MCF 10A (cell line): Measurements from ENCODE around the gene TCP11. TPM values are rescaled to one million over a fixed set of nuclear protein-coding genes. Genes with fewer than 3 reads are reported as not detected.

Experiments used
- BruUV-seq: library from RNA; stranded (reverse); fragments of 400-500 nt; replicated peaks from 2 replicates; lab custom pipeline; 2021; lab: Mats Ljungman, UMichigan
- CTCF ChIA-PET: fragments of 300-600 bp; sonication (Branson Sonifier 250); formaldehyde crosslinking; extraction: SDS; loops from one replicate; lab custom pipeline; 2021; ENCODE audit warnings: antibody characterized with exemption, inconsistent platforms; lab: Yijun Ruan, JAX
- POLR2A ChIA-PET: fragments of 300-600, 350-650 bp; sonication (Branson Sonifier 250); formaldehyde crosslinking; extraction: SDS; loops from one replicate; lab custom pipeline; 2020; ENCODE audit warnings: antibody characterized with exemption, inconsistent platforms; lab: Yijun Ruan, JAX
- DNase-seq: peaks from one replicate; pipeline ENCODE4 v3.0.0-alpha.2; 2018; ENCODE audit not compliant: unreplicated experiment
- H3K27ac Mint-ChIP-seq: one replicate; pipeline ENCODE4 v1.8.0; 2022; ENCODE audit warnings: mild to moderate bottlenecking, low read depth, mixed read lengths; ENCODE audit not compliant: unreplicated experiment
- H3K27me3 Mint-ChIP-seq: one replicate; pipeline ENCODE4 v1.8.0; 2022; ENCODE audit warnings: mixed read lengths; ENCODE audit not compliant: insufficient read depth, unreplicated experiment
- H3K36me3 Mint-ChIP-seq: one replicate; pipeline ENCODE4 v1.8.0; 2022; ENCODE audit warnings: mild to moderate bottlenecking, moderate library complexity, mixed read lengths; ENCODE audit not compliant: insufficient read depth, unreplicated experiment
- H3K4me1 Mint-ChIP-seq: one replicate; pipeline ENCODE4 v1.8.0; 2022; ENCODE audit warnings: mixed read lengths; ENCODE audit not compliant: insufficient read depth, unreplicated experiment
- H3K4me3 Mint-ChIP-seq: one replicate; pipeline ENCODE4 v1.8.0; 2022; ENCODE audit warnings: mild to moderate bottlenecking, moderate library complexity, mixed read lengths; ENCODE audit not compliant: unreplicated experiment
- H3K9me3 Mint-ChIP-seq: one replicate; pipeline ENCODE4 v1.8.0; 2022; ENCODE audit warnings: mixed read lengths; ENCODE audit not compliant: unreplicated experiment
- intact Hi-C: fragments of 100-400 bp; cut with micrococcal nuclease; formaldehyde crosslinking; loops from 2 replicates; pipeline ENCODE4 v1.14.1; 2022
- total RNA-seq: library from RNA; stranded (reverse); gene quantifications from 2 replicates; pipeline ENCODE4 v1.2.3, GENCODE V29; 2022
- TF ChIP-seq, protein P1 (sequence below): fragments of 200-600 bp; IDR thresholded peaks from one replicate; pipeline ENCODE4 v1.8.0; 2022; ENCODE audit warnings: antibody characterized with exemption, mild to moderate bottlenecking; ENCODE audit not compliant: unreplicated experiment

TCP11 gene
- total RNA-seq, 1 experiment from 2014 or later: not detected

- no peak overlapping the region for H3K4me3 Mint-ChIP-seq
- no TSS peak for BruUV-seq
- no peaks in the 10 kb centered on the region for H3K4me1 Mint-ChIP-seq
- H3K9me3 Mint-ChIP-seq: no peaks in the 10 kb centered on the region
- ChIA-PET POLR2A (interaction anchor here (0.9 kb wide), 1 partner anchor 8 kb away, joined by 3 read pairs; no protein-coding TSS in a partner anchor), CTCF (interaction anchor here (0.7 kb wide), 1 partner anchor 122 kb away, joined by 4 read pairs; no protein-coding TSS in a partner anchor)
- no peaks in the 10 kb centered on the region for H3K27me3 Mint-ChIP-seq
- no peak overlapping the region for H3K27ac Mint-ChIP-seq
- peaks cover 10% of the 10 kb centered on the region for H3K36me3 Mint-ChIP-seq
- intact Hi-C loops: no loop called here
- TF ChIP-seq, protein P1, sequence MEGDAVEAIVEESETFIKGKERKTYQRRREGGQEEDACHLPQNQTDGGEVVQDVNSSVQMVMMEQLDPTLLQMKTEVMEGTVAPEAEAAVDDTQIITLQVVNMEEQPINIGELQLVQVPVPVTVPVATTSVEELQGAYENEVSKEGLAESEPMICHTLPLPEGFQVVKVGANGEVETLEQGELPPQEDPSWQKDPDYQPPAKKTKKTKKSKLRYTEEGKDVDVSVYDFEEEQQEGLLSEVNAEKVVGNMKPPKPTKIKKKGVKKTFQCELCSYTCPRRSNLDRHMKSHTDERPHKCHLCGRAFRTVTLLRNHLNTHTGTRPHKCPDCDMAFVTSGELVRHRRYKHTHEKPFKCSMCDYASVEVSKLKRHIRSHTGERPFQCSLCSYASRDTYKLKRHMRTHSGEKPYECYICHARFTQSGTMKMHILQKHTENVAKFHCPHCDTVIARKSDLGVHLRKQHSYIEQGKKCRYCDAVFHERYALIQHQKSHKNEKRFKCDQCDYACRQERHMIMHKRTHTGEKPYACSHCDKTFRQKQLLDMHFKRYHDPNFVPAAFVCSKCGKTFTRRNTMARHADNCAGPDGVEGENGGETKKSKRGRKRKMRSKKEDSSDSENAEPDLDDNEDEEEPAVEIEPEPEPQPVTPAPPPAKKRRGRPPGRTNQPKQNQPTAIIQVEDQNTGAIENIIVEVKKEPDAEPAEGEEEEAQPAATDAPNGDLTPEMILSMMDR: no peak
- DNase-seq: no peak
Measured at GRCh38 chr6:35105078-35105477, 36.1 kb downstream of the TCP11 start.

- H3K27ac Mint-ChIP-seq: no peak overlapping the region
- no peaks in the 10 kb centered on the region for H3K36me3 Mint-ChIP-seq
- TF ChIP-seq, protein P1: no peak
- peaks cover 11% of the 10 kb centered on the region for H3K4me1 Mint-ChIP-seq
- no peak for DNase-seq
- POLR2A ChIA-PET: interaction anchor here (0.7 kb wide), 3 partner anchors 69 to 160 kb away, joined by 3 to 6 read pairs (median 3); no protein-coding TSS in a partner anchor
- CTCF ChIA-PET: no interaction called here
- no peaks in the 10 kb centered on the region for H3K9me3 Mint-ChIP-seq
- no peaks in the 10 kb centered on the region for H3K27me3 Mint-ChIP-seq
- intact Hi-C loops: no loop called here
- BruUV-seq: no TSS peak
- H3K4me3 Mint-ChIP-seq: no peak overlapping the region
Measured at GRCh38 chr6:35099116-35099515, 42.0 kb downstream of the TCP11 start.

DNA sequence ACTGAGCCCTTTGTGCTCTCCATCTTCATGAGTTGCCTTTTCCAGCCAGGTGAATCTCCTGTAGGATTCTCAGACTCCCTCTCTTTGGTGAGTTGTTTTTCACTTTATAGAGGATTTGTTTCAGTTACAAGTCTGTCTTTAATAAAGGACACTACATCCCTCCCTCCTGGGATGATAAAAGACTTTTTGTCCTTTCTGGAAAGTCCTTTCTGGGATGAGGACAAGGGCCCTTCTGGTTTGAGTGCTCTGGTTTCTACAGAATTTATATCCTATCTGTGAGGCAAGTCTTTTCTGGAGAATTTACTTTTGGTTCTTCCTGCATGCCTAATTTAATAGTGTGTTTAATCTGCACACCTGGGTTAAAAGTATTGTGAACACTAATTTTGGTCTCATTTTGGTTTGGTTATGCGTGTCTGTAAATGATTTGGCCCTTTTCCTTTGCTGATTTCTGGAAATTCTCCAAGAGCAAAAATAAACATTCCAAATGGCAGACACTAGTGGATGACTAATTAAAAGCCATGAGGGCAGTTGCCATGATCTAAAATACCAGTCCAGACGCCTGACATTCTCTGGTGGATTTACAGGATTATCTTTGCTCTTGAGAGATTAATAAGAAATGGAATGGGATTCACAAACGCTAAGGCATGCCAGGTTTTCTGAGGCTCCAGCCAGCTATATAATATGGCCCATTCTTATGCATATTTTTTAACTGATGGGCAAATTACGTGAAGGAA, 44.8 kb downstream of the TCP11 start:
- intact Hi-C loops: no loop called here
- peak; percentile 76 for DNase-seq
- TF ChIP-seq, protein P1: no peak
- no TSS peak for BruUV-seq
- CTCF ChIA-PET: interaction anchor here (0.6 kb wide), 1 partner anchor 49 kb away, joined by 3 read pairs; no protein-coding TSS in a partner anchor
- Mint-ChIP-seq H3K27ac (no peak overlapping the region), H3K4me3 (no peak overlapping the region), H3K36me3 (no peaks in the 10 kb centered on the region), H3K27me3 (no peaks in the 10 kb centered on the region), H3K4me1 (peaks cover 11% of the 10 kb centered on the region), H3K9me3 (no peaks in the 10 kb centered on the region)
- POLR2A ChIA-PET: interaction anchor here (0.9 kb wide), 1 partner anchor 9 kb away, joined by 3 read pairs; no protein-coding TSS in a partner anchor

DNA sequence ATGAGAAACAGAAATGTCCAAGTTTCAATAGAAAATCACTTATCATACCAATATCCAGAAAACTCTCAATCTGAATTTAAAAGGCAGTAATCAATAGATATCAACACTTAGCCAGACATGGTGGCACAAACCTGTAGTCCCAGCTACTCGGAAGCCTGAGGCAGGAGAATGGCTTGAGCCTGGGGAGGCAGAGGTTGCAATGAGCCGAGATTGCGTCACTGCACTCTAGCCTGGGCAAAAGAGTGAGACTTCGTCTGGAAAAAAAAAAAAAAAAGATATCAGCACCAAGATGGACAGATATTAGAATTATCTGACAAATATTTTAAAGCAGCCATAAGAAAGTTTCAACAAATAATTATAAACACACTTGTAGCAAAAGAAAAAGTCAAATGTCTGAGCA, 47.0 kb downstream of the TCP11 start:
- no TSS peak for BruUV-seq
- DNase-seq: peak; percentile 54
- Mint-ChIP-seq H3K4me1 (peaks cover 11% of the 10 kb centered on the region), H3K27me3 (no peaks in the 10 kb centered on the region), H3K9me3 (no peaks in the 10 kb centered on the region), H3K4me3 (no peak overlapping the region), H3K36me3 (no peaks in the 10 kb centered on the region), H3K27ac (no peak overlapping the region)
- TF ChIP-seq, protein P1: no peak
- POLR2A ChIA-PET: no interaction called here
- CTCF ChIA-PET: interaction anchor here (1.1 kb wide), 1 partner anchor 108 kb away, joined by 3 read pairs; no protein-coding TSS in a partner anchor
- intact Hi-C loops: no loop called here
